Activated T-cell treated with anti-CD3 and anti-CD28 coated beads, Interleukin-2, amount 50 U/mL, for 1 hour (primary cell): ENCODE results near the gene THEMIS2.

Experiments
- DNase-seq: peaks from one replicate; pipeline ENCODE4 v3.0.0-alpha.2; 2020

The THEMIS2 gene

DNA sequence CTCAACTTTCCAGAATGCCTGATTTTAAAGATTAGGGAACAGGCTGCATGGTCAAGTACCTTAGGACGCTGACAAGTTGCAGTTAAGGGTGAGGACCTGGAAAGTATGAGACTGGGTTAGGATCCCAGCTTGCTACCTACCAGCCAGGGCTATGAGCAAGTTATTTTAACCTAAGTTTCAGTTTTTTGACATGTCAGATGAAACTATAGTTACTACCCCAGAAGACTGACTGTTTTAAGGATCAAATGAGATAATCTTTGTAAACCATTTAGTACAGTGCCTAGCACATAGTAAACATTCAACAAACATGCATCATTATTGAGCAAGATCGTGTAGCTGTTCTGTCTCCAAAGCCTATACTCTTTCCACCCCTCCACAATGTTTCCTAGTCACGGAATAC lies 14.4 kb downstream of the THEMIS2 start:
- DNase-seq: no peak

DNA sequence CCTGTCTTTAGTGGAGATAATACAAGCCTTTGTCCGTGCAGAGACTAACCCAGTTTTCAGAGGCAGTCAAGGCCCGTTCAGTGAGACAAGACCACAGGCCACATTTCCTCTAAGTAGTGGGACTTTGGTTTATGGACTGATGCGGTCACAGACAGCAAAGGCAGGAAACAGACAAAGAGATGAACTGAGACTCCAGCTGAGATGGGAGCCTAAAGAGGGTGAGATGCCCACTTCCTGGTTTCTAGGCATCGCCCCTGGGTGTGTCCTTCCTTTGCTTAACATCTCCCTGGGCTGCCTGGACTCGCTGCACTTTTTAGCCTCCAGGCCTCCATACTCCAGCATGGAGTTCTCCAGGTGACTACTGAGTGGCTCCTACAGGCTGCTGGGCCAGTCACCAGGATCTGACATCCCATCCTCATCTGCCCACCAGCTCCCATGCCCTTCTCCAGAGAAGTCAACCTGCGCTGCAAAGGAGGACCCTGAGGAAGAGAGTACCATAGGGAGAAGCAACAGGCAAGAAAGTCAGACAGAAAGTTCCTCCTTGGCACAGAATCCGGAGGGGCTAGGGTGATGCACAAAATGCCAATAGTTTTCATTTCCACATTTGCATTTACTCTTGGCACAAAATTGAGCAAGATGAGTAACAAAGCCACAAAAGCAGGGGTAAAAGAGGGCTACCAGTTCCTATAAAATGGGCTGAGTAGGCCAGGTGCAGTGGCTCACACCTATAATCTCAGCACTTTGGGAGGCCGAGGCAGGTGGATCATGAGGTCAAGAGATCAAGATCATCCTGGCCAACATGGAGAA lies 15.1 kb downstream of the THEMIS2 start:
- DNase-seq: no peak

DNA sequence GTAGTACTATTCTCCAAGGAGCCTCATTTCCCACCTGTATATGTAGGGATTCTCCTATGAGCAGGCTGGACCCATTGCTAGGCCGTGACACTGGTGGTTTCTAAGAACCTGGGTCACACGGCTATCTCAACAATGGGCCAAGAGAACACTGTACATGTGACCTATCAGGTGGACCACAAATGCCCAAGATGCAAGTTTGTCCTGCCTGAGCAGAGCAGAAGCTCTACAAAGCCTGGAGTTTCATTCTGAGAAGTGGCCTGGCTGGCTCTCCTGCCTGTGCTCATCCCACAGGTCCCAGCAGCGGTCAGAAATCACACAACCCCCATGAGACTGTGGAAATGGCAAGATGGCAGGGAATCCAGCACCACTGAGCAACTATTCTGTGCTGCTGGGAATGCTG lies 17.2 kb downstream of the THEMIS2 start:
- no peak for DNase-seq

DNA sequence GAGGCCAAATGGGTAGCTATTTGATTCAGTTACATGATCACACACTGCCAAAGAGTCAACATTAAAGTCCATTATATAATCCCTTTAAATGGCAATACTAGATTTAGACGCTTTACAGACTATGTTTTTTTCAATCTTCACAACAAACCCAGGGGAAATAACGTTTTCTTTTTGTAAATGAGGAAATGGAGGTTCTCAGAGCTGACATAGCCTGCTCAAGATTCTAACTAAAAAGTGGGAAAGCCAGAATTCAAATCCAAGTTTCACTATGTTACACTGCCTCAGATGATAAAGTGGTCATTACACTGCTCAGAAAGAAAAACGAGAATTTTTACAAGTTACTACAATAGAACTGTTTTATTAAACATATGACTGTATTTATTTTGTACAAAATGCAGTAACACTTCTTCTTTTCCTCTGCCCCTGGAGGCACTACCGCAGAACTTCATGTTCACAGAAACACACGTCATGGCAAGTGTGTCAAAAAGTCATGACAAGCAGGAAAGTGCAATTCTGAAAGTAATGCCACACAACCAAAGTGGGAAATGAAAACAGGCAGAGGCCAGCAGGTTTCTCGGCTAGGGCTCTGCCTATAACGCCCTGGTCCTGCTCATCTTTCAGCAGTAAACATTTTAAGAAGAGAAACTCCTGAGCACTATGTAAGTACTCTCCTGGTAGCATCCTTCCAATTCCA lies 19.0 kb downstream of the THEMIS2 start:
- no peak for DNase-seq

DNA sequence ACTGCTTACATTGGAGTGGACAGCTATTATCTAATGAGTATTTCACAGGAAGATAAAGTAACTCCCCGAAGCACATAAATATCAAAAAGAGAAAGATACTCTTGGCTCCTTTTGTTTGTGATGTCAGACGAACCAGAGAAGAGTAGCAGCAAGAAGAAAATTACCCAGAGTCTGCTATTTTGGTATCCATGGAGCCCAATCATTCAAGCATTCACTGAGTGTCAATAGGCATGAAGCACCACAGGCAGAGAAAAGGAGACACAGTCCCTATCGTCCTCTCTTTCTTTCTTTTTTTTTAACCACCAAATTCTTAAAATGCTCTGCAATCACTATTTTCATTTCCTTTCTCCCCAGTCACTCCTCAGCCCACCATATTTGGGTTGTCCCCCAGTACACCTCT lies 22.2 kb downstream of the THEMIS2 start:
- no peak for DNase-seq

DNA sequence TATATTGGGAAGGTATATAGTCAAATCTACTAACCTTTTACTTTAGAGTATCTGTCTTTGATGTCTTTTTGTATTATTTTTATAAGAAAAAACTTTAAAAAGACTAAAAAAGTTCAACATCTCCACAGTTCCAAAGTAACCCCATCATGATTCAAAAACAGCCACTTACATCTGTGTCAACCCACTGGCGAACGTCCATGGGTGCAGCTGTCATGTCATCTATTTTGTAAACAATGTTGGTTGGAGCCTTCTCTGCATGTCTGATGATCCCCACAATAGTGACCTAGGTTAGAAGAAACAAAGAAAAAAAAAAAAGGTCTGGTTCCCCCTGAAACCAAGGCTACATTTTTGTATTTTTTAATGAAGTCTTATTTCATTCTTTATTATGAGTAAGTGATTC lies 34.4 kb downstream of the THEMIS2 start:
- no peak for DNase-seq

DNA sequence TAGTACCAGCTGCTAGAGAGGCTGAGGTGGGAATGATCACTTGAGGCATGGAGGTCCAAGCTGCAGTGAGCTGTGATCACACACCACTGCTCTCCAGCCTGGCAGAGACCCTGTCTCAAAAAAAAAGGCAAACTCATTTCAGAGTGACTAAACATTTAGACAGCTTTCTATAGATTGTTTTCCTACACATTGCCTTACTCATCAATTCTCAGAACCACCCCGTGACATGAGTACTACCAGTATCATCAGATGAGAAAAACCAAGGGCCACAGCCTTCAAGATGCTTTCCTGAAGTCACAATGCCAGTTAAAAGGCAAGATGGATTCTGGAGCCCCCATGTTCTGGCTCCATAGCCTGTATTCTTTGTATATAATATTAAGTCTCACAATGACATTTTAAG lies 40.1 kb downstream of the THEMIS2 start:
- no peak for DNase-seq

DNA sequence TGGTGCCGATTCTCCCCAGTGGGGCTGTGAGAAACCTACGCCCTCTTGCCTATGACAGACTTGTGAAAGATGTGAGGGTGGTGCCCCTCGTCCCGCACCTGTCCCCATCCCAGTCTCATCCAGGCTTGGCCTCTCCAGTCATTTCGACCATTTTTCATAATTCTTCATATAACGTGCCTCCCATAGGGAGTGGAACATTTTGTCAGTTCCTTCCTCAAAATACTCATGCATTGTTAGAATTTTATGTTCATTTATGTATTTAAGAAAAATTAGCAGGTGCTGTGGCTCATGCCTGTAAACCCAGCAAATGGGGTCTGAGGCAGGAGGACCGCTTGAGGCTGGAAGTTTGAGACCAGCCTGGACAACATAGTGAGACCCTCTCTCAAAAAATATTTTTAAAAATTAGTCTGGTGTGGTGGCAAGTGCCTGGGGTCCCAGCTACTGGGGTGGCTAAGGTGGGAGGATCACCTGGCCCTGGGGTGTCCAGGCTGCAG lies 42.8 kb downstream of the THEMIS2 start:
- no peak for DNase-seq

DNA sequence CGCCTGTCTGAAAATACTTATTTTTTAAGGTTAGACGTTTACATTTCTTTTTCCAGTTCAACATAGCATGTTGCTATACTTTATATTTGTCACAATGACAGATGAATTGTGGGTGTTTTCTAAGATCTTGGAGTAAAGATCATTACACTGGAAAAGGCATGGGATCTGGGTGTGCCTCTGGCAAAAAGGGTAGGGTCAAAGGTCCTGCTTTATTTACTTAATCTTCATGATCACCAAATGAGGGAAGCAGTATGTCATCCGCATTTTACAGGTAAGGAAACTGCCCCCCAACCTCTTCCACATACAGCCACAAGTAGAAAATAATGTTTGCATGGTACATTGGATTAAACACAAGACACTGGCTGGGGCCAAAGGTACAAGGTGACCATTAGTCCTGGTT lies 49.9 kb downstream of the THEMIS2 start:
- DNase-seq: no peak

DNA sequence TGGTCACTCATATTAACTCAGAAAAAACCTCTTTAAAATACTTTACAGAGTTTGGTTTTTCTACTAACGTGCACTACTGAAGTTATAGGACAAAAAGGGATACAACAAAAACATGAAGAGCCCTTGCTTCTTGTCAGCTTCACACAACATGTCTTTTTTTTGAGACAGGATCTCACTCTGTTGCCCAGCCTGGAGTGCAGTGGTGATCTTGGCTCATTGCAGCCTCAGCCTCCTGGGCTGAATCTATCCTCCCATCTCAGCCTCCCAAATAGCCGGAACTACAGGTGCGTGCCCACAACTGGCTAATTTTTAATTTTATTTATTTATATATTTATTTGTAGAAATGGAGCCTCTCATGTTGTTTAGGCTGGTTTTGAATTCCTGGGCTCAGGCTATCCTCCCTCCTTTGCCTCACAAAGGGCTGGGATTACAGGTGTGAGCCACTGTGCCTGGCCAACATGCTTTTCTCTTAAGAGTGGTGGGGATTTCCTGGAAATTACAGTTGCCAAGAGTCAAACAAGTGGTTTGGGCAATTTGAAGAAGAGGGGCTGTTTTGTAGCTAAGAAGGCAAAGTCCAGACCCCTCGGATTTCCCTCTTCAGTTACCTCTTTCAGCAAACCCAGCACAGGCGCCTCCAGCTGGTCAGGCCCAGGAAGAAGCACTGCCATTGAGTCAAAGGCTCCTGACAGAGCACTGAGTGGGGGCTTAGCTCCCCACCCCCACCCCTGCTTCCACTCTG lies 56.0 kb downstream of the THEMIS2 start:
- DNase-seq: no peak

DNA sequence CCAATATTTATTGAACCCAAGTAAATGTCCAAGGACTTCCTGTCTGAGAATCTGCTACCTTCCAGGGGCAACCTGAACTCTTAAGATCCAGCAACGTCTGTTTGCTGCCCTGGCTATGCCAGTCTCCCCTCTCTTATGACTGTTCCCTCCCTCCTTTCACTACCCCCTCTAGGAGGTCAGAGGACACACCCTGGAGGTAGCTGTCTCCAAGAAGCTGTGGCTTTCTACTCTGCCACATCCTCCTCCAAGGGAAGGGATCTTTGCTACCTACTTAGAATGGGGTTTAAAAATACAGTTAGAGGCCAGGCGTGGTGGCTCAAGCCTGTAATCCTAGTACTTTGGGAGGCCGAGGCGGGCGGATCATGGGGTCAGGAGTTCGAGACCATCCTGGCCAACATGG lies 58.8 kb downstream of the THEMIS2 start:
- no peak for DNase-seq

DNA sequence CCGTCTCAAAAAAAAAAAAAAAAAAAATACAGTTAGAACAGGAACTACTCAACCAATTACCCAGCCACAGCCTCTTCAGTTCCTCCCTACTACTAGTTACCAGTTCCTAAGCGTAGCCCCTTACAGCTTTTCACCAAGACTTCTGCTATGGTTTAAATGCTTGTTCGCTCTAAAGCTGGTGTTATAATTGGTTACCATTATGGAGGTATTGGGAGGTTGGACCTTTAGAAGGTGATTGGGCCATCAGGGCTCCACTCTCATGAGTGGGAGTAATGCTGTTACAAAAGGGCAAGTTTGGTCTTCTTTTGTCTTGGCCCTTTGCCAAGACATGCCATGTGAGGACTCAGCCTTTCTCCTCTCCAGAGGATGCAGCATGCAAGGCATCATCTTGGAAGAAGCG lies 59.4 kb downstream of the THEMIS2 start:
- no peak for DNase-seq

DNA sequence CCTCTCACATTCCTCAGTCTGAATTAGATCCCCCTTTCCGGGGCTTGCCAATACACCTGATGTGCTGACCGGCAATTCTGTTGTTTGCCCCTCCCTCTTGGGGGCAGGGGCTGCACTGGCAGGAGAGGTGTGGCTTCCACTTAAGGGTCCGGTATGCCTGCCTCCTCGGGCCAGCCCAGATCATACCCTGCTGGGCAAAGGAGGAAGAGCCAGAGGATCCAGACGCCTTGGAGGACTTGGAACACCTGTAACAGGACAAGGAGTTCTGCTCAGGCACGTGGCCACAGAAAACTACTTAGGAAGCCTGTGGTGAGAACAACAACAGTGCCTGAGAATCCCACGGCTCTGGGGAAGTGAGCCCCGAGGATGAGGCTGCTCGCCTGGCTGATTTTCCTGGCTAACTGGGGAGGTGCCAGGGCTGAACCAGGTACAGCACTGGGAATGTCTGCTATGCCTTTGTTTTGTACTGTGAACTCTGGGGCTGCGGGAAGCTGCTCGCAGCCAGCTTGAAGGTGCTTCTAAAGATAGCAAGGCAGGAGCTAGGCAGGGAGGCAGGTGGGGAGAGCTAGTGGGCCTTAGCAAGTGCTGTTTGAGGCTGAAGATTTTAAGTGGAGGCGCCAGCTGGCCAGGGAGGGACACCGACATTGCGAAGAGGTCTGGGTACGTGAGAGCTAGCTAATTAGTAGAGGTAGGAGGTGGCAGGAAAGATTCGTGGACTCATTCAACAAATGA lies 62.6 kb downstream of the THEMIS2 start, which contains the start of gene SMPDL3B:
TSS of gene SMPDL3B (plus strand) at position 183 of the 732 bp plus-strand sequence. CDS start at position 367, 184 bp downstream.
- no peak for DNase-seq

DNA sequence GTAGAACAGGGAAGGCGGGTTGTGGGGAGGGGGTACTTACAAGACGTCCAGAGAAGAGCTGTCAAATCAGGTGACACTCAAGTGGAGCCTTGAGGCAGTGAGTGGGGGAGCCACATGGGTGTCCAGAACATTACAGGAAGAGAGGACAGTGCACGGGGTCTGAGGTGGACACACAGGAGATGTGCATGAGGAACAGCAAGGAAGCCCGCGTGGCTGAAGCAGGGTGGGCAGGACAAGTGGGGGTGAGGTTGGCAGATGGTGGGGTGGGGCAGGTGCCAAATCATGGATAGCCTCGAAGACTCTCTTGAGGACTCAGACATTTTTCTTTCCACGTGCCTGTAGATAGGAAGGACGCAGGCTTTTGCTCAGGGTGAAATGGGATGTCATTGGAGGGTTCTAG lies 63.4 kb downstream of the THEMIS2 start:
- DNase-seq: no peak
